PC-3 (cell line): ENCODE data around the gene NEGR1. TPM values are rescaled to one million over a fixed set of nuclear protein-coding genes. Genes with fewer than 3 reads are reported as not detected.

Source experiments
- ATAC-seq: fragments of 200-7000 bp; cut with Tn5 transposase; 2 replicates; pipeline ENCODE4 v1.9.1; 2020; ENCODE audit warnings: mild to moderate bottlenecking, moderate library complexity
- BruUV-seq: library from RNA; stranded (reverse); fragments of 400-500 nt; replicated peaks from 2 replicates; lab custom pipeline; 2021; lab: Mats Ljungman, UMichigan
- CTCF ChIA-PET: fragments of 300-600 bp; sonication (Branson Sonifier 250); formaldehyde crosslinking; loops from one replicate; lab custom pipeline; 2022; ENCODE audit warnings: antibody characterized with exemption; lab: Charles Lee
- POLR2A ChIA-PET: fragments of 300-600 bp; sonication (Branson Sonifier 250); formaldehyde crosslinking; loops from one replicate; lab custom pipeline; 2022; ENCODE audit warnings: antibody characterized with exemption; ENCODE audit not compliant: unreplicated experiment; lab: Charles Lee
- DNase-seq: peaks from one replicate; pipeline ENCODE4 v3.0.0-alpha.2; 2015
- H2AFZ ChIP-seq: fragments of 300-600 bp; sonication (generic); 2 replicates; pipeline ENCODE4 v1.6.0; 2016; ENCODE audit warnings: antibody characterized with exemption, low read length
- H3F3A ChIP-seq: fragments of 300-600 bp; sonication (generic); one replicate; pipeline ENCODE4 v1.6.0; 2017; ENCODE audit warnings: antibody characterized with exemption, low read length, control low read depth, mild to moderate bottlenecking; ENCODE audit not compliant: unreplicated experiment
- H3K27ac ChIP-seq: fragments of 300-600 bp; sonication (generic); 2 replicates; pipeline ENCODE4 v1.5.1; 2016; ENCODE audit warnings: mild to moderate bottlenecking, low read length
- H3K27me3 ChIP-seq: fragments of 300-600 bp; sonication (generic); 2 replicates; pipeline ENCODE4 v1.6.1; 2016; ENCODE audit warnings: low read length, mixed read lengths
- H3K36me3 ChIP-seq: fragments of 300-600 bp; sonication (generic); 2 replicates; pipeline ENCODE4 v1.6.1; 2016; ENCODE audit warnings: low read depth, mixed run types, low read length, mixed read lengths
- H3K4me1 ChIP-seq: fragments of 300-600 bp; sonication (generic); 2 replicates; pipeline ENCODE4 v1.5.1; 2016; ENCODE audit warnings: low read length; ENCODE audit not compliant: insufficient read depth
- H3K4me2 ChIP-seq: fragments of 300-600 bp; sonication (generic); 2 replicates; pipeline ENCODE4 v1.6.0; 2016; ENCODE audit warnings: low read length
- H3K4me3 ChIP-seq: fragments of 300-600 bp; sonication (generic); 2 replicates; pipeline ENCODE4 v1.5.1; 2016; ENCODE audit warnings: mild to moderate bottlenecking, low read length, mixed read lengths
- H3K79me2 ChIP-seq: fragments of 300-600 bp; sonication (generic); 2 replicates; pipeline ENCODE4 v1.6.1; 2017; ENCODE audit warnings: low read length, mixed read lengths
- H3K9ac ChIP-seq: fragments of 300-600 bp; sonication (generic); 2 replicates; pipeline ENCODE4 v1.6.0; 2016; ENCODE audit warnings: mild to moderate bottlenecking, low read length
- H3K9me2 ChIP-seq: fragments of 300-600 bp; sonication (generic); replicated peaks from 2 replicates; pipeline ENCODE4 v1.6.1; 2016; ENCODE audit warnings: mixed run types, low read length, mixed read lengths
- H3K9me3 ChIP-seq: fragments of 300-600 bp; sonication (generic); 2 replicates; pipeline ENCODE4 v1.6.1; 2016; ENCODE audit warnings: low read length, mixed read lengths
- H4K20me1 ChIP-seq: fragments of 300-600 bp; sonication (generic); 2 replicates; pipeline ENCODE4 v1.6.1; 2016; ENCODE audit warnings: low read length, mixed read lengths
- EZH2 ChIP-seq: fragments of 300-600 bp; sonication (generic); IDR thresholded peaks from one replicate; pipeline ENCODE4 v1.6.1; 2017; ENCODE audit warnings: antibody characterized with exemption, mild to moderate bottlenecking, low read length; ENCODE audit not compliant: unreplicated experiment
- EZH2phosphoT487 ChIP-seq: fragments of 300-600 bp; sonication (generic); IDR thresholded peaks from 2 replicates; pipeline ENCODE4 v1.6.1; 2018; ENCODE audit warnings: mild to moderate bottlenecking, antibody characterized with exemption, low read length, borderline replicate concordance
- intact Hi-C: fragments of 100-400 bp; cut with micrococcal nuclease; formaldehyde crosslinking; loops from 2 replicates; pipeline ENCODE4 v1.9.0; 2023
- total RNA-seq: library from RNA; depleted of rRNA; stranded (reverse); fragments of >200 nt; gene quantifications from 2 replicates; pipeline ENCODE4 v1.2.3, GENCODE V29; 2014
- TF ChIP-seq, protein P1 (sequence below): fragments of 300-600 bp; sonication (generic); conservative IDR thresholded peaks from 2 replicates; pipeline ENCODE4 v1.5.1; 2017; ENCODE audit warnings: antibody characterized with exemption, low read depth, mild to moderate bottlenecking, low read length

The NEGR1 gene
- total RNA-seq, 1 experiment from 2014 or later = 3.4 TPM

DNA sequence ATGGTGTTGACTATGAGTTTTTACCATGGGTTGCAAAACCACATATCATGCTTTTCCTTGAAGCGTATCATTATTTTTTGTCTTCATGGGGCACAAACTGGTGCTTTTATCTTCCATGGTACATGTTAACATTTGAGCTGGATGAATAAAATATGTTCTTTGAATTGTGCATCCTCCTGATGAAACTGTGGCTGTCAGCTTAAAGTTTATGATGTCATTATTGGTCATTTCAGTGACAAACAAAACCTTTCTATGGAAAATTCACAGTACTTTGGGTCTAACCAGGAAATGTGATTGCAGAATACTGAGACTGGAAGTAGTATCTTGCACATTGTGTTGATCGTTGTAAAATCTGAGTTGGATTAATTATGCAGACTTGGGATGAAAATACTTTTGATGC lies 909.8 kb downstream of the NEGR1 start:
- ATAC-seq (no peak), DNase-seq (no peak)
- no peak overlapping the region for H3K4me3 ChIP-seq
- no peaks in the 10 kb centered on the region for H3K4me1 ChIP-seq
- intact Hi-C loops = no loop called here
- no peaks in the 10 kb centered on the region for H3K36me3 ChIP-seq
- TF ChIP-seq, protein P1, sequence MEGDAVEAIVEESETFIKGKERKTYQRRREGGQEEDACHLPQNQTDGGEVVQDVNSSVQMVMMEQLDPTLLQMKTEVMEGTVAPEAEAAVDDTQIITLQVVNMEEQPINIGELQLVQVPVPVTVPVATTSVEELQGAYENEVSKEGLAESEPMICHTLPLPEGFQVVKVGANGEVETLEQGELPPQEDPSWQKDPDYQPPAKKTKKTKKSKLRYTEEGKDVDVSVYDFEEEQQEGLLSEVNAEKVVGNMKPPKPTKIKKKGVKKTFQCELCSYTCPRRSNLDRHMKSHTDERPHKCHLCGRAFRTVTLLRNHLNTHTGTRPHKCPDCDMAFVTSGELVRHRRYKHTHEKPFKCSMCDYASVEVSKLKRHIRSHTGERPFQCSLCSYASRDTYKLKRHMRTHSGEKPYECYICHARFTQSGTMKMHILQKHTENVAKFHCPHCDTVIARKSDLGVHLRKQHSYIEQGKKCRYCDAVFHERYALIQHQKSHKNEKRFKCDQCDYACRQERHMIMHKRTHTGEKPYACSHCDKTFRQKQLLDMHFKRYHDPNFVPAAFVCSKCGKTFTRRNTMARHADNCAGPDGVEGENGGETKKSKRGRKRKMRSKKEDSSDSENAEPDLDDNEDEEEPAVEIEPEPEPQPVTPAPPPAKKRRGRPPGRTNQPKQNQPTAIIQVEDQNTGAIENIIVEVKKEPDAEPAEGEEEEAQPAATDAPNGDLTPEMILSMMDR = no peak
- no peak for TF ChIP-seq EZH2phosphoT487
- no peak for TF ChIP-seq EZH2
- ChIA-PET POLR2A (no interaction called here), CTCF (no interaction called here)
- H4K20me1 ChIP-seq = no peaks in the 10 kb centered on the region
- no peak overlapping the region for H3K9ac ChIP-seq
- H3F3A ChIP-seq = no peaks in the 10 kb centered on the region
- H2AFZ ChIP-seq = no peak overlapping the region
- H3K9me2 ChIP-seq = no peaks in the 10 kb centered on the region
- H3K9me3 ChIP-seq = no peaks in the 10 kb centered on the region
- H3K4me2 ChIP-seq = no peak overlapping the region
- BruUV-seq = no TSS peak
- no peaks in the 10 kb centered on the region for H3K27me3 ChIP-seq
- no peak overlapping the region for H3K27ac ChIP-seq
- H3K79me2 ChIP-seq = no peaks in the 10 kb centered on the region

DNA sequence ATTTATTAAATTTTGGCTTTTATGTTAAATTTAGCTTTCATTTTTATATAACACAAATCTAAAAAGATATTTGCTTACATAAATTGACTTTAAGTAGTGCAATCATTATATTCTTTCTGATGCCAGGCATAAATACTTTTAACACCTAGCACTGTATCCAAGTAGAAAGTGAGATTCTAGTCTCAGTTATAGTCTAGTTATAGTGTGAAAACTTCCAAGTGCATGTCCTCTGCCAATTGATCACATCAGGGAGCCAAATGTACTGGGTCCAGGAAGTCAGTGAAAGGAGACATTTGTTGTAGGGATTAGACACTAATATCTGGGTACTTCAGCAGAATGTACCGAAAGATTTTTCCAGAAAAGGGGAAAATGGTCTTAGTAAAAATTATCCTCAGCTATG lies 910.8 kb downstream of the NEGR1 start:
- no peak for ATAC-seq
- H3K4me1 ChIP-seq = no peaks in the 10 kb centered on the region

DNA sequence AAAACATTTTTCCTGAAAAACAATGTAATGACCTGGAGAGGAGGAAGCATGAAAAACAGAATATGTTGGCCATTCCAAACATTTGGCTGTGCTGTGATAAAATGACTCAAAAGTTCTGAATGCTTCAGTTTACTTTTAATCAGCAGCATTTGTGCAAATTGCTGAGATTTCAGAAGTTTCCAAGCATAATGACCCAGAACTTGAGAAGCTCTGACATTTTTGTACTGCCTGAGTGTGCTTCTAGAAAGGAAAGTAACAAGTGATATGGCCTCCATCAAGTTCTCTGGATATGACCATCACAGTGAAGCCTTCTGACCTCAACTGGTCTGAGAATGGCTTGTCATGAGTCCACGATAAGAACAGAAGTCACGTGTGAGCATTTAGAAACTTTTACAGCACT lies 918.1 kb downstream of the NEGR1 start:
- intact Hi-C loops = no loop called here
- Histone ChIP-seq H3K27ac (no peak overlapping the region), H3K9me3 (no peaks in the 10 kb centered on the region), H3K36me3 (no peaks in the 10 kb centered on the region), H3F3A (no peaks in the 10 kb centered on the region), H3K4me1 (peaks cover 3% of the 10 kb centered on the region; the same call in 1 of the 2 replicates), H3K79me2 (no peaks in the 10 kb centered on the region), H3K9me2 (no peaks in the 10 kb centered on the region), H3K9ac (no peak overlapping the region), H2AFZ (no peak overlapping the region), H3K27me3 (no peaks in the 10 kb centered on the region), H4K20me1 (no peaks in the 10 kb centered on the region), H3K4me3 (no peak overlapping the region), H3K4me2 (no peak overlapping the region)
- CTCF ChIA-PET = no interaction called here
- TF ChIP-seq EZH2 (no peak), EZH2phosphoT487 (no peak)
- TF ChIP-seq, protein P1 = no peak
- ATAC-seq (no peak), DNase-seq (no peak)
- POLR2A ChIA-PET = no interaction called here
- BruUV-seq = no TSS peak

More for the DNA sequence above, 910.8 kb downstream of the NEGR1 start:
- DNase-seq = no peak
- H3K9me3 ChIP-seq = no peaks in the 10 kb centered on the region
- BruUV-seq = no TSS peak
- H4K20me1 ChIP-seq = no peaks in the 10 kb centered on the region
- no peak overlapping the region for H3K9ac ChIP-seq
- H3K27me3 ChIP-seq = no peaks in the 10 kb centered on the region
- intact Hi-C loops = no loop called here
- H3K79me2 ChIP-seq = no peaks in the 10 kb centered on the region
- POLR2A ChIA-PET = no interaction called here
- no peak overlapping the region for H3K4me2 ChIP-seq
- no peak overlapping the region for H3K27ac ChIP-seq
- H3K9me2 ChIP-seq = no peaks in the 10 kb centered on the region
- no peak overlapping the region for H2AFZ ChIP-seq
- TF ChIP-seq EZH2 (no peak), EZH2phosphoT487 (no peak)
- TF ChIP-seq, protein P1 = no peak
- H3F3A ChIP-seq = no peaks in the 10 kb centered on the region
- CTCF ChIA-PET = no interaction called here
- no peak overlapping the region for H3K4me3 ChIP-seq
- H3K36me3 ChIP-seq = no peaks in the 10 kb centered on the region
